Measurements from ENCODE around the gene CCR4. TPM values are rescaled to one million over a fixed set of nuclear protein-coding genes. Genes with fewer than 3 reads are reported as not detected.

Gene CCR4
- total RNA-seq, 2 donors from 2014 or later: 0.33 to 0.35 TPM

GRCh38 chr3:32947789-32948238 lies 3.6 kb upstream of the CCR4 start:
- DNase-seq (ENCODE audit: low spot score): peak; percentile 81

GRCh38 chr3:32948625-32949445 lies 2.6 kb upstream of the CCR4 start:
- Histone ChIP-seq H3K4me3 (no peak overlapping the region), H3K9me3 (no peaks in the 10 kb centered on the region), H3K27me3 (no peaks in the 10 kb centered on the region), H3K36me3 (no peaks in the 10 kb centered on the region), H3K27ac (no peak overlapping the region), H3K4me1 (no peaks in the 10 kb centered on the region)
- no peak for DNase-seq (ENCODE audit: low spot score)
- TF ChIP-seq CTCF (IDR thresholded peaks at IDR 0.05): no peak

More at GRCh38 chr3:32947789-32948238, 3.6 kb upstream of the CCR4 start:
- Histone ChIP-seq H3K4me1 (no peaks in the 10 kb centered on the region), H3K27ac (no peak overlapping the region), H3K36me3 (no peaks in the 10 kb centered on the region), H3K4me3 (no peak overlapping the region), H3K9me3 (no peaks in the 10 kb centered on the region), H3K27me3 (no peaks in the 10 kb centered on the region)
- peak; percentile 32 to 76 for TF ChIP-seq CTCF (IDR thresholded peaks at IDR 0.05)

- Histone ChIP-seq H3K4me1 (no peaks in the 10 kb centered on the region), H3K4me3 (no peak overlapping the region), H3K36me3 (no peaks in the 10 kb centered on the region), H3K27me3 (no peaks in the 10 kb centered on the region), H3K9me3 (no peaks in the 10 kb centered on the region), H3K27ac (no peak overlapping the region)
- no peak for DNase-seq (ENCODE audit: low spot score)
- TF ChIP-seq CTCF (IDR thresholded peaks at IDR 0.05): no peak
Measured at GRCh38 chr3:32950516-32950915, 928 bp upstream of the CCR4 start.

- Histone ChIP-seq H3K4me1 (no peaks in the 10 kb centered on the region), H3K36me3 (no peaks in the 10 kb centered on the region), H3K4me3 (no peak overlapping the region), H3K9me3 (no peaks in the 10 kb centered on the region), H3K27me3 (no peaks in the 10 kb centered on the region), H3K27ac (no peak overlapping the region)
- no peak for DNase-seq (ENCODE audit: low spot score)
- TF ChIP-seq CTCF (IDR thresholded peaks at IDR 0.05): no peak
Measured at GRCh38 chr3:32952369-32953077, 1.1 kb downstream of the CCR4 start.

- Histone ChIP-seq H3K9me3 (no peaks in the 10 kb centered on the region), H3K4me3 (no peak overlapping the region), H3K27me3 (no peaks in the 10 kb centered on the region), H3K36me3 (no peaks in the 10 kb centered on the region), H3K4me1 (no peaks in the 10 kb centered on the region), H3K27ac (no peak overlapping the region)
- no peak for TF ChIP-seq CTCF (IDR thresholded peaks at IDR 0.05)
- no peak for DNase-seq (ENCODE audit: low spot score)
Measured at GRCh38 chr3:32954506-32954905, 3.1 kb downstream of the CCR4 start.

Measured in right atrium auricular region (tissue), 2 donors.